Skin epidermis (tissue), 12 donors: ENCODE results near the gene KLHL24.

Experiments used
- H3K27ac ChIP-seq, 21 experiments: fragments of 200-600 bp; sonication (generic) in 11 of 21; one replicate each; pipeline ENCODE4 v1.5.0; 2020; ENCODE audit warnings: mild to moderate bottlenecking in 3 of 21, inconsistent platforms in 2 of 21, moderate library complexity in 2 of 21
- H3K4me3 ChIP-seq, 7 experiments: fragments of 200-600 bp; sonication (generic) in 2 of 7; one replicate each; pipeline ENCODE4 v1.5.0; 2020; ENCODE audit warnings: inconsistent platforms in 2 of 7, mild to moderate bottlenecking in 2 of 7, moderate library complexity in 1 of 7

The KLHL24 gene

GRCh38 chr3:183733553-183733952 is 98.1 kb downstream of the KLHL24 start:
- H3K4me3 ChIP-seq = no peak overlapping the region
- peak overlapping the region in 1 of 21 experiments; percentile 47 for H3K27ac ChIP-seq
